NCI-H82 (cell line): ENCODE results near the gene GARNL3.

ENCODE experiments used
- DNase-seq: peaks from one replicate; lab custom pipeline; 2025; lab: John Stamatoyannopoulos, UW

GARNL3 gene

DNA sequence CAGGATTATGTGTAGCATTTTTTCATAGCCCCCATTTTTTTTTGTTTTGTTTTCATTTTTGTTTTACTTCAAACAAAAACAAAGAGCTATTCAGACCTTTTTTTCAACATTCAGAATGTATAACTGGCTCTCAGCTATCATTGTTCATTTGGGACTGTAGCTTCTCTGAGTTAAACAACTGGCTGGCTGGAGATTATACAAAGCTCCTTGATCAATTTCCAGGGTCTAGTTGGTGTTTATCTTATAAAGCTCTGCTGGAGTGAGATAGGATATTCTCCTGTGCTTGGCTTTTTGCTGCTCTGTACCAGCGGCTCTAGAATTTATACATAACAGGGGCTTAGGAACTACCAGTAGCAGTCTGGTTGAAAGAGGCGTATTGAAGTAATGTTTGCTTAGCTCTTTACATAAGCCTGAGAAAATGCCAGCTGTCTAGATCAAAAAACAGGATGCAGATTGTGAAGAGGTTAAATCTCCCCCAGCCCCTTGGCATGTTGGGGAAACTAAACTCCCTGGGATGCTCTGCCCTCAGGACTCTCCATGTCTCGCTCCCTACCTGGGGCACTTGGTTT lies 15.2 kb downstream of the GARNL3 start:
- peak; percentile 92 for DNase-seq

DNA sequence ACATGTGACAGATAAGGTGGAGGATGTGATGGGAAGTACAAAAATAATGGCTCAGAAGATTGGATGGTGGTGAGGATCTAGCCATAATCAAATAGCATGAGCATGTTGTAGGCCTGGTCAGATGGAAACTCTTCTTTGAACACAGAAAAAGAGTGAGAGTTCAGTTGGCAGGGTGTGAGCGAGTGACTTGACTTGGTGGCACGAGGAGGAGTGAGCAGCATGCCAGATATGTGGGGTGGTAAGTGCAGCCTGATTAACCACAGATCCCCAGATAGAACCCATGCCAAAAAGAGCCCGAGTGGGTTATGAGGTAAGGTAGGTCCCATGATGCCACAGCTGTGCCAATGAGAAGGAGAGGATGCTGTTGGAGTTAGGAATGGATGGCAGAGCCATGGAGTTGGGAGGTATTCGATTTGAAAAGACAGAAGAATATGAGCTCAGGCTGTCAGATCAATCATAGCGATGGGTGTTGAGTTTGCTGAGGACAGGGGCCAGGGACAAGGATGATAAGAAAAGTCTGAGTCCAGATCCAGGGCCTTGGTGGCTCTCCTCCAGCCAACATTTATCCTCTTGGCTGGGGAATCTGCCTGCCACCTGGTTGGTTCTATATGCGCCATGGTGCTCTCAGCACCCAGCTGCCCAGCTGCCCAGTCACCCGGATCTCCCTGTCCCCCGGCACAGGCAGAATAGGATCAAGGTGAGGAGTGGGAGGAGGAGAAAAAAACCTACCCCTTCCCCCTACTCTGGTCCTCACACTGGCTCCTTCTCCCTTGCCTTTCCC lies 16.5 kb downstream of the GARNL3 start:
- DNase-seq = peak; percentile 30

DNA sequence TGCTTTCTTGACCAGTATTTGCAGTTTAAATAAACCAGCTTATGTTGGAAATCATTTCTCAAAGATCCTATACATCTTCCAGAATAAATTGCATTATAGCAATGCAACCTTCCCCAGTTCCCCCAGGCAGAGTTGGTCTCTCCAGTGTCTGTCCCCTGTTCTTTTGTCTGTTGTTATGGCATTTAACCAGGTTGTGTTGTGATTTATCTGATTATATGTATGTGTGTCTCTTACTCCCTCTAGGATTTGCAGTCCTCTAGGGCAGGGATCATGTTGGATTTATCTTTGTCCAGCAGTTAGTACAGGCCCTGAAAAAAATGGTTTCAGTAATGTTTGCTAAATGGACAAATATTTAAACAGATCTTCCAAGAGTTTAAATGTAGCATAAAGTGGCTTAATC lies 17.3 kb downstream of the GARNL3 start:
- DNase-seq = peak; percentile 43

DNA sequence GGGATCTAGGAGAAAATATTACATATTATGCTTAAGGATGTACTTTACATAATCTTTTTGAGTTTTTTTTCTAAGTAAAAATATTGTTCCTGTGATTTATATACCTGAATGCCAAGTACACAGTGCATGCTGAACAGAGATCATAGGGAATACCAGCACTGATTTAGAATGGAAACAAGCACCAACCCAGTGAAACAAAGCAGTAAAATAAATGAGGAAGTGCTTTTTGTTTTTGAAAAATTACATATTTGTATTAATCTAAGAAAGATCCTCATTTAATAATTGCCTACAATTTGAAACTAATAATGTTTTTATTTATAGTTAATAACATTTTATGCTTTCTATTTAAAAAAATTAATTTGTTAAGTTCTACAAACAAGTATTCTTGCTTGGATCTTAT lies 18.0 kb downstream of the GARNL3 start:
- DNase-seq = no peak

DNA sequence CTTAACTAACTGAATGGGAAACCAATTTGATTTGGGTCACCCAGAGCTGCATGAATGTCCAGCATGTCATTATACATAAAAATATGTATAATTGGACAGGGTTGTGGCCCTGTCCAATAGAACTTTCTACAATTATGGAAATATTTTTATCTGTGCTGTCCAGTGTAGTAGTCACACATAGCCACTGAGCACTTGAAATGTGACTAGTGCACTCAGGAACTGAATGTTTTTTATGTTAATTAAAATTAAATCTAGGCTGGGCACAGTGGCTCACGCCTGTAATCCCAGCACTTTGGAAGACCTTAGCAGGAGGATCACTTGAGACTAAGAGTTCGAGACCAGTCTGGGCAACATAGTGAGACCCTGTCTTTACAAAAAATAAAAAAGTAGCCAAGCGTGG lies 18.6 kb downstream of the GARNL3 start:
- DNase-seq = no peak

DNA sequence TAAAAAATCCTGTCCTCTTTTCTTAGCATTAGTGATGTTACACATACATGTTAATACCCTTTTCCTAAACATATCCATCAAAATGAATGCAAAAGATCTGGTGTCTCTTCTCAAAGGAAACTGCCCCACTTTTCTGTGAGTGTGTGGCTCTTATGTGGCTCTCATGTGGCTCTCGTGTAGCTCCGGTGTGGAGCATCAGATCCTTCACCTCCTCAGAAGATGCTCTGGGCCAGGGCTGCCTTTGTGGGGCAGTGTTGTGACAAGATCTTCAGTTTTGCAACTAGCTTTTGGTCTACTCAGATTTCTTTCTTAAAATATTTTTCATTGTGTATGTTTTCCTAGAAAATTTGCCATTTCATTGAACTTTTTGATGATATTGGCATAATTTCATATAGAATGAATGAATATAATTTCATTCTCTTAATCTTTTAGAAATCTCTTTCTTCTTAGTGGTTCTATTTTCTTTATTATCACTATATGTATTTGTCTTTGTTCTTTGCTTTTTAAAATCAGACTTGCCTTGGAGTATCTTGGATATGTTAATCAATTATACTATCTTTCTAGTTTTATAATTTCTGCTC lies 19.4 kb downstream of the GARNL3 start:
- peak; percentile 46 for DNase-seq

DNA sequence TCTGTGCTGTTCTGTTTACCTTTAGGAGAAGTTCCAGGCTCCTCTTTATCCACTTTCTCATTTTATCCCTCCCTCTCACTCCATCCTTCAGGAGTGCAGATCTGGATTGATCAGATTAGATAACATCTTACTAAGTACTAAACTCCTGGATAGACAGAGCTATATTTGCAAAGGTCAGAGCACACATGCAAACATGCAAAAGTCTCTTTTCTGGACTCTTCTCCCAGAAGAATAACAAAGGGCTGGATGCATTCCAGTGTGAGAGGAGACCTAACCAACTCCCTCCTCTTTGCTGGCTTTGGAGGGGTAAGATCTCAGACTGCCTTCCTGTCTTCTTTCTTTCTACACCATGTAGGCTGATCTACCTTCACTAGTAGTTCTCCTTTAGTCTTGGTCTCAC lies 21.4 kb downstream of the GARNL3 start:
- no peak for DNase-seq

DNA sequence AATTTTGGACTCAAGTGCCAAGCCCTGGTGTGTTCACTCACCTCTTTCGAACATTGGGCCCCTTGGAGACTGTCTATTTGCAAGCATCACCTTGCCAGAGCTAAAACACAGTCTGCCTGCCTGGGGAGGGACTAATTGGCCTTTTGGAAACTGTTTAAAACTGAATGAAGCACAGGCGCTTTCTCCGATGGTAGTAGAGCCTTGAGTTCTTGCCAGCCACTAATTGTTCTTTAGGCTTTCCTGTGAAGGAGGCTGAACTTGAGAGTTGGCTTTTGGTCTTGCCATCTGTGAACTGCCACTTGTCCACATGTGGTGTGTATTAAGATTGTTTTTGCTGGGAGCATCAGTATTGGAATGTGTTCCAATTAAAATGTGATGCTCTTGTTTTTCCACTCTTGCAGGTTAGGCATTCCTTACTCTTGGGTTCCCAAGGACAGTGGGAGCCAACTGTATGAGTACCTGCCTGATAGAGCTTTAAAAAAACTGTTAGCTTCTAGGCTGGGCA lies 26.0 kb downstream of the GARNL3 start:
- DNase-seq = peak; percentile 25

DNA sequence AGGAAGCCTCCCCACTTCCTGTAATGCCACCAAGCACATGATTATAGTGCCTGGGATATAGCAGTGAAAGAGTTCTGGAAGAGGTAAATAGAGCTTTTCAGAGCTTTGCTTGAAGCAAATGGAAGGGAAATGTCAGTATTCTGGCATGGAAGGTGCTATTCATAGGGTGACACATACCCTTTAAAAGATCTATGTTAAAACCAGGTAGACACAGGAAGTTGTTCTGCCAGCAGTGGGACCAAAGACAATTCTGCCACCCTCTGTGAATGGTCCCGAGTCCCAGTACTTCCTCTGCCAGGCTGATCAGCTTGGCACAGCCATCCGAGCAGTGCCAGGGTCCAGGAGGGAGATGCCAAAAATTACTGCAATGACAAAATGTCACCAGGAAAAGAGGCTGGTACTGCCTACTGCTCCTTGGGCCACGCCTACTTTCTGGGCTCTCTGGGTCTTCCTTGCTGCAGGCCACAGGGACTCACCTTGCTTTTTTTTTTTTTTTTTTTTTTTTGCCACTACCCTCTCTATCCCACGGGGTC lies 26.7 kb downstream of the GARNL3 start:
- DNase-seq = no peak

DNA sequence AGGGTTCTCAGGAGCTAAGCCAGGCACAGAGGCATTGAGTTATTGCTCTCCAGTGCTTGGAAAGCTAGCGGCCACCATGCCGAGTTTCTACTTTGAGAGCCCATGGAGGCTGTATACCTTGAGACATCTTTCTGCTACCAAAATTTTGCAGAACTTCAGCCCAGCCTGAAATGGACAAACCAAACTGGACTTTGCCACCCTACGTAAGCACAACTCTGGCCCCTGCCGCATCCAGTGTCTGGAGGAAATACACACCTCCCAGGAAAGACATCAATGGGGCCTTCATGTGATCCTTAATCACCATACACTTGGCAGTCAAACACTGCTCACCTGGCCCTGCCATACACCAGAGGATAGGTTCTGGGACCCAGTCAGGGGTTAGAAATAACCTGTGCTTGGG lies 27.8 kb downstream of the GARNL3 start:
- DNase-seq = no peak

DNA sequence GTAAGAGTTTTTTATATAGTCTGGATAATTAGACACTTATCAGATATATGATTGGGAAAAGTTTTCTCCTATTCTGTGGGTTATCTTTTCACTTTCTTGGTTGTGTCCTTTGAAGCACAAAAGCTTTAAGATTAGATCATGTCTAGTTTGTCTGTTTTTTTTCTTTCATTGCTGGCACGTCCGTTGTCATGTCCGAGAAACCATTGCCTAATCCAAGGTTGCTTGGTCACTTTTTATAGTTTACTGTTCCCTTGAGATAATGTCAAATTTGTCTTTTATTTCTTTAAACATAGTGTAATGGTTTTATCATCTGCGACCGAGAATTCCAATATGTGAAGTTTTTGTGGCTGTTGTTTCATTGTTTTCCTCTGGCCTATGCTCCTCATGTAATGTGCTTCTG lies 28.8 kb downstream of the GARNL3 start:
- no peak for DNase-seq

DNA sequence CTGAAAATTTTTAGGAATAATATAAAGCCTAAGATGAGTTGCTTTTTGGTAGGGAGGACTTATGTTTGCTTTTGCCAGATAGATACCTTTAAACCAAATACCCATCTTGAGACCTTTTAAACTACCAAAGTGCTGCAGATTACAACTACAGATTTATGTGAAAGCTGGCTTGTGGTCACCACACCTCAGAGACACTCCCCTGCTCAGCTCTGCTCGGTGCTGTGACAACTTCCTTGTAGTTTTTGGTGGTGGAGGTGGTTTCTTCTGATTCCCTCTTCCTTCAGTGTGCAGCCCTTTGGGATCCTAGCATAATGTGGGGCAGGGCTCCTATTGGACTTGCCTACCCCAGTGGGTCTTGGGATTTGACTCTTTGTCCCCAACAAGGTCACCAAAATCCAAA lies 29.2 kb downstream of the GARNL3 start:
- DNase-seq = no peak

DNA sequence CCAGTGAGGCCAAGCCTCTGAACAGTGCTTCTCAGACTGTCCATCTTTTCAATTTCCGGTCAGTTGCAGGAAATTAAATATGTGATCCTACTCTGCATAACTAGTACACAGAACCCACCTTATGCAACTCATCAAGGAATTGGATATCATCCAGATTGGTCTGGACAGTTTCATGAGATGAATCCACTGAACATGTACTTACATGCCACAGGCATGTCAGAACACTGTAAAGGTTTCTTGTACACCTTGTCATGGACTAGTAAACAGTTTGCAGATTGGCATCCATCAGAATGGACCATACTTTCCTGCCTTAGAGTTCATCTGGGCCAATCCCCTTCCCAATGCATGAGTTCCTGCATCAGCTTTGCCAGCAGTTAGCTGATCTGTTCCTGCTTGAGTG lies 30.4 kb downstream of the GARNL3 start:
- no peak for DNase-seq

DNA sequence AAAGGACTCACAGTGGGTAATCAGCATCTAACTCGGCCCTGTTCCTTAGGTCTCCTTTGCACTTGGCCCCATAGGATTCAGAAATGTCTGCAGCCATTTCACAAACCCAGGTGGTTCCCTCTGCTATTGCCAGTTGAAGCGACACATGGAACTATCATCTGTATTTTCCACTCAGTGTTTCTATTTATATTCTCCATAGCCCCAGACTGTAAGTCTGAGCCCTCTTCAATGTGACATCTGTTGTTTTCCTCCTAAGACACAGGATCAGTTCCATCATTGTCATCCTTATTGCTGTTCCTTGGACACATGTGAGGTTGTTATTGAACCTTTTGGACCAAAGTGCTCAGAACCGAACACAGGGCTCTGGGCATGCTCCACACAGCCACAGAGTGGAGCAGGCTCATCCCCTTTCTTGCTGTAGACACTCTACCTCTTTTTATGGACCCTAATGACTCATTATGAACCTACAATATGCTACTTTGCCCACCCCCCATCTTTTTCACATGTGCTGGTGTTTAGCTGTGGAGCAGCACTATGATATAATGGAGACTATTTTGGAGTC lies 36.4 kb downstream of the GARNL3 start:
- DNase-seq = peak; percentile 97

DNA sequence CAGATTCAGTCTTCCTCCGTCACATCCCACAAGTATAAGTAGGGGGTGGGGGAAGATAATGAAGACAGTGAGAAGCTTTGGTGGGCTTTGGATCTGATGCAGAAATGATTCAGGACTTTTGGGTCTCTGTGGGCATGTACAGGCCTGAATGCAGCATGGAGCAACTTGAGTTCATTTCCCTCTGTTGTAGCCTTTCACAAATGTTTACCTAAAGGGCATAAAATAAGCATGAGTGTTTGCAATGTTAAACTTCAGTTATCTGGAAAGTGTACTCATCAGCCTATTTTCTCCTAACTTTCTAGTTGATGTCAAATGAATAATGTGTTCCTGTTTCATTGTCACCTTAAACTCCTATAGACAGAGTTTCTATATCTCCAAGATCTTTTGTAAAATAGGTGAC lies 39.3 kb downstream of the GARNL3 start:
- no peak for DNase-seq

DNA sequence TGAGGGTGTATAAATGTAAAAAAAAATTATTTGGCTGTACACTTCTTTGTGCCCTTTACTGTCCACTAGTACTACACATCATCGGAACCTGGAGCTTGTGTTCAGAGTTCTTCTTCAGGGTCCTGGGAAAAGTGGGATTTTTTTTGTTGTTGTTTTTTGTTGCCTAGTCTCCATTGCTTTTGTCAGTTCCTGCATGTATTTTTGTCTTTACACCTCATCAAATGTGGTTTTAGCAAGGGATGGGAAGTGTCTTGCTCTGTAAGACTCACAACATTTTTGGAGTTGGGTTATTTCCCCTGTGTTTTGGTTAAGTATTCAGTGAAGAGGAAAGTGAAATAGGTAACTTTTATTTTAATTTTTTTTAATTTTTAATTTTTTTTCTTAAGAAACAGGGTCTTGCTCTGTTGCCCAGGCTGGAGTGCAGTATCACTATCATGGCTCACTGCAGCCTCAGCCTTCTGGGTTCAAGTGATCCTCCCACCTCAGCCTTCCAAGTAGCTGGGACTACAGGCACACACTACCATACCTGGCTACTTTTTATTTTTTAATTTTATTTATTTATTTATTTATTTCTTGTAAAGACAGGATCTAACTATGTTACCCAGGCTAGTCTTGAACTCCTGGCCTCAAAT lies 40.7 kb downstream of the GARNL3 start:
- no peak for DNase-seq

DNA sequence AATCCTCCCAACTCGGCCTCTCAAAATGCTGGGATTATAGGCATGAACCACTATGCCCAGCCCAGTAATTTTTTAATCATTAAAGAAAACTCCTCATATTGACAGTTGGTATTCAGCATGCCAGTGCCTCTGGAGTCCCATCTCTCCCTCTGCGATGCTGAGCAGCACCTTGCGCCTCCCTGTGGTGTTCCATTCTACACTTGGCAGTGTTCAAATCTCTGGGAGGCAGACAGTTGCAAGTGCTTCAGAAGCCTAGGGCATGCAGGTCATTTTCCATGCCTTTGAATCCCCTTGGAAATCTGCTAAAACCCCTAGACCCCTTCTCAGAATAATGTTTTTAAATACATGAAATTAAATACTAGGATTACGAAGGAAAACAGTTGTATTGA lies 41.3 kb downstream of the GARNL3 start:
- DNase-seq = peak; percentile 51

DNA sequence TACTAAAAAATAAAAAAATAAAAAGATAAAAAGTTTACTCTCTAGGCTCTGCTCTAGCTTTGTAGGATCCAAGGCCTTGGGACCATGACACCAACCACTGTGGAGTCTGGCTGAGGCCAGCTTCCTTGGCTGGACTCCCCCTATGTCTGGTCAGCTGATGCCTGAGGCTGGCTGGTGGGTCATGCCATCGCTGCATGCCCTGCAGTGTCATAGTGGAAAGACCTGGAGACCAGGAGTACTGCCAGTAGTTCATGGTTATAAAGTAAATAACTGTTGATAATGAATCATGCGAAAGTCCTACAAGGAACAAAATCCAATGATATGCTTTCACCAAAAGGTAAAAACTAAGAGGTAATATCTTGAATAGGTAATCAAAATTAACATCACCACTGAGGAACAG lies 43.2 kb downstream of the GARNL3 start:
- DNase-seq = no peak

DNA sequence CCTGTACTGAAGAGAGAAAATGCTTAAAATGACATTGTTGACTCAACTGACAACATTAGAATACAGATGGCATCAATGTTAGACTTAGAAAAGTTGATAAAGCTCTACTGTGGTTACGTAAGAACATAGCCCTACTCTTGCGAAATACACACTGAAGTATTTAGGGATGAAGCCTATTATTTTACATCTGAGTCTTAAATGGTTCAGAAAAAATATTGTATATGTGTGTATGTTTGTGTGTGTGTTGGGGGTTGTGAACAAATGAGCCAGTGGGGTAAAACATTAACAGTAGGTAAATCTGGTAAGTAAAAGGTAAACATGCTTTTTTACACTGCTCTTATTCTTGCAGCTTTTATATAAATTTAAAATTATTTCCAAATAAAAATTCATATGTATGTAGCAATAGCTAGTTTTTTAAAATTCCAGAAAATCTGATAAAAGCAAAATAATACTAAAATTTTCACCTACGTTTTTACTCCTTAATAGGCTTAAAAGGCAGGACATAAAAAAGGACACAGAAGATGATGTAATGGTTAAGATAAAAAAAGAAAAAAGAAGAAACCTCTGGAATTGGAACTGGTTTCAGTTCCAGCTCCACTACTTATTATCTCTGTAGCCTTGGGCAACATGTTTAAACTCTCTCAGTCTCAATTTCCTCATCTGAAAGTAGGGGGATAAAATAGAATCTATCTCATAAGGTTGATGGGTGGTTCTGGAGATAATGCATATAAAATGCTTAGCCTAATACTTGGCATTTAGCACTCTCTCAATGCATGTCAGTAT lies 44.3 kb downstream of the GARNL3 start:
- DNase-seq = no peak

DNA sequence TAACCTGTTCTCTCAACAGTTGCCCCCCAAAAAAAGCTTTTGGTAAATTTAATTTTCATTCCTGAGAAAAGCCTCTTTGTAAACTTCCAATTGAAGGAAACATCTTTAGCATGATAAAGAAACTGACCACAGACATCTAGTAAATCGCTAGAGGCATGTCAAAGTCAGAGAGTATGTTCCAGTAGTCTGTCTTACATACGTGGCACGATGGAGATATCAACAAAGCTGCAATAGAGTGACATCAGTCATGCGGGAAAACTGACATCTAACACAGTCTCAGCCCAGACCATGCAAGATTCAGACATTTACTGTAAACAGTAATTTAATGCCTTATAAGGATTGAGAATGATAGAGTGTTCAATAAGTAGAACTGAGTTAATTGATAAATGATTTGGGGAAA lies 45.1 kb downstream of the GARNL3 start:
- DNase-seq = no peak

DNA sequence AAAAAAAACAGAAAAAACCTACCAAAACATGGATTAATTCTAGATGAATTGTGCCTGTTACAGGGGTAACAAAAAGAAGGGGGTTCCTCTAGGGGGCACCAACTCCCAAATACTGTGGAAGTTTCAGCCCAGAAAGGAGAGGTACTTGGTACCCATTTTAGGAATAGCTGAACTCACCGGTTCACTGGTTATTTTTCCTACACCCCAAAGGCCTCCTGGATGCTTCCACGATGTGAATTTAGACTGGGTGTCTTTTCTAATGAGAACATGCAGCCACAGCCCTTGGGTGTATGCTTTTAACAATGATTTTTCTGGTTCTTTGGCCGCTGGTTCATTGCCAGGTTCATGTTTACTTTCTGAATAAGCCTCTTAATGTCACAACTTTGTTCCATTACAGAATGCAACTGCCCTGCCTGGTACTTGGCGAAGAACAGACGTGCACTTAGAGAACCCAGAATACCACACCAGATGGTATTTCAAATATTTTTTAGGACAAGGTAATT lies 46.7 kb downstream of the GARNL3 start:
- DNase-seq = peak; percentile 58
